ENCODE data around the gene GRAMD4. TPM values are rescaled to one million over a fixed set of nuclear protein-coding genes. Genes with fewer than 3 reads are reported as not detected.
A peak's percentile ranks its signal among the peaks of the same experiment; 100 is the strongest.
"Not testable (repeated sequence)": the region's sequence is repeated elsewhere in the genome, so short reads cannot be mapped to it uniquely, and the experiment has no call there.

The GRAMD4 gene
- total RNA-seq, 1 donor from 2014 or later = 85.7 TPM

DNA sequence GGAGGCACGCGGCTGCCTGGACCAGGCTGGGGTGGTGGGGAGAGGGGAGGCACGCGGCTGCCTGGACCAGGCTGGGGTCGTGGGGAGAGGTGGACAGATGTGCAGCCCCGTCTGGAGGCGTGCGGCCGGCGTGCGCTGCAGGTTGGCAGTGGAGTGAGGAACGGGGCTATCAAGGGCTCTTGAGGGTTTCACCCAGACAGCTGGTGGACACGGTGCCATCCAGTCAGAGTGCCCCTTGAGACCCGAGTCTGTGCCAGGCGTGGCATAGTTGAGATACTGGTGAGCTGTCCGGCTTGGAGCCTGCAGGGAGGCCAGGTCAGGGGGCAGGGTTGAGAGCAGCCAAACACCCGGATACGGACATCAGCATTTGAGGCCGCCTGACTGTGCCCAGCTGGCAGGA is 1.5 kb upstream of the GRAMD4 start:
- Mint-ChIP-seq H3K27ac (ENCODE audit: unreplicated experiment) (peak overlapping the region; percentile 94), H3K4me3 (ENCODE audit: unreplicated experiment) (no peak overlapping the region), H3K9me3 (ENCODE audit: unreplicated experiment) (peaks cover 9% of the 10 kb centered on the region), H3K4me1 (ENCODE audit: low read depth, unreplicated experiment) (peaks cover 21% of the 10 kb centered on the region), H3K36me3 (ENCODE audit: unreplicated experiment) (no peaks in the 10 kb centered on the region), H3K27me3 (ENCODE audit: unreplicated experiment) (peaks cover 7% of the 10 kb centered on the region)
- TF ChIP-seq CTCF (IDR thresholded peaks at IDR 0.05; ENCODE audit: partially characterized antibody, unreplicated experiment) = no peak
- DNase-seq = no peak

DNA sequence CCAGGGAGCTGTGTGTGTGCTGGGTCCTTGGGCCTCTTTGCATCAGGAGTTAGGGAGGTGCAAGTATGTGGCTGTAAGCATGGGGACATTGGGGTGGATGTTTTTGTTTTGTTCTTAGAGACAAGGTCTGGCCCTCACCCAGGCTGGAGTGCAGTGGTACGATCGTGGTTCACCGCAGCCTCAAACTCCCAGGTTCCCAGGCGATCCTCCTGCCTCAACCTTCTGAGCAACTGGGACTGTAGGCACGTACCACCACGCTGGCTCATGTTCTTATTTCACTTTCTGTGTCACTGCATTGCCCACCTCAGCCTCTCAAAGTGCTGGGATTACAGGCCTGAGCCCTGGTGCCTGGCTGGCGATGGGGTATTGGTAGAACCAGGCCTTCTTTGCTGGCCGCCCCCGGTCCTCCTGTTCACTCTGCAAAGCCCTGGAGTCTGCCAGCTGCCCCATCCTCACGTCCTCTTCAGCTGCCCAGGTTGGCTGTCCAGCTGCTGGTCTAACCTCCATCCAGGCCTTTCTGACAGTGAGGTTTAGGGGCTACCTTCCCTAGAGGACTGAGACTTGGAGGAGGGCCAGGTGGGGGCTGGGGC is 851 bp upstream of the GRAMD4 start:
- Mint-ChIP-seq H3K27ac (ENCODE audit: unreplicated experiment) (peak overlapping the region; percentile 94), H3K4me1 (ENCODE audit: low read depth, unreplicated experiment) (peaks cover 17% of the 10 kb centered on the region), H3K36me3 (ENCODE audit: unreplicated experiment) (no peaks in the 10 kb centered on the region), H3K4me3 (ENCODE audit: unreplicated experiment) (no peak overlapping the region), H3K9me3 (ENCODE audit: unreplicated experiment) (peaks cover 6% of the 10 kb centered on the region), H3K27me3 (ENCODE audit: unreplicated experiment) (peaks cover 4% of the 10 kb centered on the region)
- DNase-seq = no peak
- no peak for TF ChIP-seq CTCF (IDR thresholded peaks at IDR 0.05; ENCODE audit: partially characterized antibody, unreplicated experiment)

DNA sequence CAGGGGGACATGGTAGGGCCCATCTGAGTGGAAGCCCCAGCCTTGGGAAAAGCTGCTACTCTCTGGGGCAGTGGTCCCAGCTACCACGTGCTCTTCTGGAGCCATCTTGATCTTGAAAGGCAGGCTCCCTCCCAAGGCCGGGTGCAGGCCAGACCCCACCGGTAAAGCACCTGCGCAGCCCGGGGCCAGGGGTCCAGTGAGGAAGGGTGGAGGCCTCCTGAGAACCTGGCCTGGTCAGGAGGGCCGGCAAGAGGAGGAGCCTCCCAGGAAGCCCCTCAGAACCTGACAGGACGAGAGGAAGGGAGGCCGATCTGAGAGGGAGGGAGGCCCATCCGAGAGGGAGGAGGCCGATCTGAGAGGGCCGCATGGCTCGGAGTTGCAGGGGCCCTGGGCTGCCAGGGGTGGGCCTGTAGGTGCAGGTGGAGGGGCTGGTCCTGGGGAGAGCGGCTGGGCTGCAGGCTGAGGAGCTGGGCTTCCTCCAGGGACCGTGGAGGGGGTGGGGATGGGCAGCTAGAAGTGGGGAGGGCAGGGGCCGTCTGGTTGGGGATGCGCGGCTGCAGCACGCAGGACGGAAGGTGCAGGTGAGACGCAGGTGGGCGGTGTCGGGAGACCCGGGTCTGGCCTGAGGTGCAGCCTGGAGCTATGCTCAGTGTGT is 529 bp downstream of the GRAMD4 start:
- H3K27ac Mint-ChIP-seq (ENCODE audit: unreplicated experiment) = no peak overlapping the region
- H3K36me3 Mint-ChIP-seq (ENCODE audit: unreplicated experiment) = no peaks in the 10 kb centered on the region
- no peak overlapping the region for H3K4me3 Mint-ChIP-seq (ENCODE audit: unreplicated experiment)
- DNase-seq = no peak
- peaks cover 6% of the 10 kb centered on the region for H3K9me3 Mint-ChIP-seq (ENCODE audit: unreplicated experiment)
- TF ChIP-seq CTCF (IDR thresholded peaks at IDR 0.05; ENCODE audit: partially characterized antibody, unreplicated experiment) = no peak
- peaks cover 17% of the 10 kb centered on the region for H3K4me1 Mint-ChIP-seq (ENCODE audit: low read depth, unreplicated experiment)
- peaks cover 5% of the 10 kb centered on the region for H3K27me3 Mint-ChIP-seq (ENCODE audit: unreplicated experiment)

- H3K4me1 Mint-ChIP-seq (ENCODE audit: low read depth, unreplicated experiment) = peaks cover 17% of the 10 kb centered on the region
Observed at GRCh38 chr22:46621243-46621930, 1.2 kb downstream of the GRAMD4 start.

GRCh38 chr22:46622081-46622521 is 1.9 kb downstream of the GRAMD4 start:
- no peaks in the 10 kb centered on the region for H3K36me3 Mint-ChIP-seq (ENCODE audit: unreplicated experiment)
- peaks cover 6% of the 10 kb centered on the region for H3K27me3 Mint-ChIP-seq (ENCODE audit: unreplicated experiment)
- no peak overlapping the region for H3K4me3 Mint-ChIP-seq (ENCODE audit: unreplicated experiment)
- H3K9me3 Mint-ChIP-seq (ENCODE audit: unreplicated experiment) = peaks cover 6% of the 10 kb centered on the region
- H3K4me1 Mint-ChIP-seq (ENCODE audit: low read depth, unreplicated experiment) = peaks cover 17% of the 10 kb centered on the region
- peak overlapping the region; percentile 22 for H3K27ac Mint-ChIP-seq (ENCODE audit: unreplicated experiment)
- TF ChIP-seq CTCF (IDR thresholded peaks at IDR 0.05; ENCODE audit: partially characterized antibody, unreplicated experiment) = no peak
- DNase-seq = no peak

More at GRCh38 chr22:46621243-46621930, 1.2 kb downstream of the GRAMD4 start:
- peak overlapping the region; percentile 22 for H3K27ac Mint-ChIP-seq (ENCODE audit: unreplicated experiment)
- H3K4me3 Mint-ChIP-seq (ENCODE audit: unreplicated experiment); DNase-seq; H3K9me3 Mint-ChIP-seq (ENCODE audit: unreplicated experiment); H3K27me3 Mint-ChIP-seq (ENCODE audit: unreplicated experiment); H3K36me3 Mint-ChIP-seq (ENCODE audit: unreplicated experiment): not testable (repeated sequence)

Data from glutamatergic neuron (in vitro differentiated cells).